ENCODE results near the gene C8G.

The C8G gene

GRCh38 chr9:136942881-136943230 lies 2.2 kb upstream of the C8G start:
- TF ChIP-seq CTCF (IDR thresholded peaks at IDR 0.05) (no peak), ZFX (IDR thresholded peaks at IDR 0.05; ENCODE audit: borderline replicate concordance) (no peak)
- peak overlapping the region; percentile 91 for H3K27ac ChIP-seq

- TF ChIP-seq ZFX (IDR thresholded peaks at IDR 0.05; ENCODE audit: borderline replicate concordance), result no peak
- TF ChIP-seq CTCF (IDR thresholded peaks at IDR 0.05), result no peak
- H3K27ac ChIP-seq, result peak overlapping the region; percentile 91
Observed at GRCh38 chr9:136943291-136944211, 1.5 kb upstream of the C8G start.

GRCh38 chr9:136944212-136944518 lies 878 bp upstream of the C8G start:
- no peak for TF ChIP-seq CTCF (IDR thresholded peaks at IDR 0.05)
- TF ChIP-seq ZFX (IDR thresholded peaks at IDR 0.05; ENCODE audit: borderline replicate concordance), result no peak
- peak overlapping the region; percentile 91 for H3K27ac ChIP-seq

GRCh38 chr9:136945333-136946227 lies 537 bp downstream of the C8G start:
- H3K27ac ChIP-seq, result peak overlapping the region; percentile 91
- no peak for TF ChIP-seq ZFX (IDR thresholded peaks at IDR 0.05; ENCODE audit: borderline replicate concordance)
- no peak for TF ChIP-seq CTCF (IDR thresholded peaks at IDR 0.05)

GRCh38 chr9:136946228-136947027 lies 1.4 kb downstream of the C8G start:
- peak overlapping the region; percentile 97 for H3K27ac ChIP-seq
- TF ChIP-seq CTCF (IDR thresholded peaks at IDR 0.05) (no peak), ZFX (IDR thresholded peaks at IDR 0.05; ENCODE audit: borderline replicate concordance) (no peak)

GRCh38 chr9:136947028-136947891 lies 2.2 kb downstream of the C8G start:
- peak overlapping the region; percentile 97 for H3K27ac ChIP-seq

More at GRCh38 chr9:136947028-136947891, 2.2 kb downstream of the C8G start:
- TF ChIP-seq ZFX (IDR thresholded peaks at IDR 0.05; ENCODE audit: borderline replicate concordance), result no peak

All from 22Rv1 (cell line).